Endothelial cell of umbilical vein (primary cell): ENCODE results near the gene GLB1L. TPM values are rescaled to one million over a fixed set of nuclear protein-coding genes. Genes with fewer than 3 reads are reported as not detected.

Experiments used
- BruUV-seq: library from RNA; stranded (reverse); fragments of 400-500 nt; replicated peaks from 2 replicates; lab custom pipeline; 2021; lab: Mats Ljungman, UMichigan
- CTCF ChIA-PET: fragments of 300-600, 350-600 bp; sonication (Branson Sonifier 250); formaldehyde crosslinking; loops from one replicate; lab custom pipeline; 2021; ENCODE audit warnings: antibody characterized with exemption, inconsistent platforms; lab: Charles Lee
- POLR2A ChIA-PET: fragments of 300-600, 350-600 bp; sonication (Branson Sonifier 250); formaldehyde crosslinking; loops from one replicate; lab custom pipeline; 2021; ENCODE audit warnings: antibody characterized with exemption, inconsistent platforms; lab: Charles Lee
- DNase-seq: peaks from one replicate; pipeline ENCODE4 v3.0.0-alpha.2; 2011; ENCODE audit warnings: low read depth, low spot score
- FAIRE-seq: peaks from 2 replicates; lab custom pipeline; 2011; peaks lifted over from hg19 to GRCh38; lab: Jason Lieb, UNC
- H2AFZ ChIP-seq: 2 replicates; pipeline ENCODE4 v1.6.0; 2012; ENCODE audit warnings: low read depth, low read length, control low read depth, inconsistent platforms
- H3K27ac ChIP-seq: 2 replicates; pipeline ENCODE4 v1.5.1; 2011; ENCODE audit warnings: low read depth, mild to moderate bottlenecking, control low read depth, low read length, moderate library complexity; ENCODE audit not compliant: insufficient read depth
- H3K27me3 ChIP-seq, 2 experiments: 2 replicates each; pipeline versions ENCODE4 v1.6.0 to v1.6.1; 2011; ENCODE audit warnings: low read length in 2 of 2, mixed read lengths in 1 of 2; ENCODE audit not compliant: control insufficient read depth in 2 of 2, insufficient read depth in 2 of 2
- H3K36me3 ChIP-seq, 2 experiments: 2 replicates in 1 of 2; 3 replicates in 1 of 2; pipeline ENCODE4 v1.5.1; 2011; ENCODE audit warnings: low read length in 2 of 2, mild to moderate bottlenecking in 1 of 2, moderate library complexity in 1 of 2; ENCODE audit not compliant: control insufficient read depth in 2 of 2, insufficient read depth in 2 of 2; ENCODE audit errors: extremely low read depth in 1 of 2
- H3K4me1 ChIP-seq: 3 replicates; pipeline ENCODE4 v1.5.1; 2011; ENCODE audit warnings: mild to moderate bottlenecking, low read length; ENCODE audit not compliant: control insufficient read depth, insufficient read depth; ENCODE audit errors: extremely low read depth
- H3K4me2 ChIP-seq: 2 replicates; pipeline ENCODE4 v1.6.1; 2011; ENCODE audit warnings: low read length, control low read depth, mixed read lengths; ENCODE audit not compliant: insufficient read depth
- H3K4me3 ChIP-seq, 3 experiments: fragments of 200-600 bp in 1 of 3; sonication (generic), shearing (Covaris generic) in 1 of 3; replicated peaks in 1 of 3; 2 replicates each; pipeline ENCODE4 v1.5.1; 2011 to 2016; ENCODE audit warnings: control low read depth in 3 of 3, low read length in 3 of 3, mild to moderate bottlenecking in 2 of 3, inconsistent platforms in 1 of 3, low read depth in 1 of 3, moderate library complexity in 1 of 3; ENCODE audit not compliant: insufficient read depth in 1 of 3
- H3K79me2 ChIP-seq: 2 replicates; pipeline ENCODE4 v1.6.0; 2012; ENCODE audit warnings: low read length, inconsistent platforms; ENCODE audit not compliant: control insufficient read depth, insufficient read depth
- H3K9ac ChIP-seq: replicated peaks from 2 replicates; pipeline ENCODE3; 2011; ENCODE audit warnings: low read length, control low read depth; ENCODE audit not compliant: insufficient read depth; ENCODE audit errors: extremely low read depth
- H3K9me1 ChIP-seq: replicated peaks from 3 replicates; pipeline ENCODE4 v1.6.0; 2011; ENCODE audit warnings: mild to moderate bottlenecking, low read length; ENCODE audit not compliant: control insufficient read depth, insufficient read depth; ENCODE audit errors: extremely low read depth
- H3K9me3 ChIP-seq: replicated peaks from 2 replicates; pipeline ENCODE4 v1.5.1; 2012; ENCODE audit warnings: low read length, inconsistent platforms; ENCODE audit not compliant: control insufficient read depth, insufficient read depth
- H4K20me1 ChIP-seq: replicated peaks from 2 replicates; pipeline ENCODE3; 2011; ENCODE audit warnings: mild to moderate bottlenecking, low read length; ENCODE audit not compliant: control insufficient read depth, insufficient read depth; ENCODE audit errors: extremely low read depth
- EZH2 ChIP-seq: IDR thresholded peaks from 2 replicates; pipeline ENCODE4 v1.6.1; 2012; ENCODE audit warnings: borderline replicate concordance, low read depth, mild to moderate bottlenecking, moderate library complexity, low read length, inconsistent platforms; ENCODE audit not compliant: severe bottlenecking
- FOS ChIP-seq: IDR thresholded peaks from 2 replicates; pipeline ENCODE4 v1.6.1; 2011; ENCODE audit warnings: mild to moderate bottlenecking, low read length, moderate library complexity, borderline replicate concordance; ENCODE audit not compliant: insufficient read depth
- GATA2 ChIP-seq: IDR thresholded peaks from 2 replicates; pipeline ENCODE4 v1.7.0; 2011; ENCODE audit warnings: low read depth, mild to moderate bottlenecking, moderate library complexity, mixed read lengths, low read length; ENCODE audit not compliant: insufficient read length, insufficient read depth
- JUN ChIP-seq: IDR thresholded peaks from 2 replicates; pipeline ENCODE4 v1.6.1; 2011; ENCODE audit warnings: borderline replicate concordance, low read depth; ENCODE audit not compliant: insufficient read length, insufficient read depth
- MAX ChIP-seq: IDR thresholded peaks from 2 replicates; pipeline ENCODE4 v1.6.1; 2011; ENCODE audit not compliant: insufficient read depth, insufficient read length
- MYC ChIP-seq: IDR thresholded peaks from one replicate; pipeline ENCODE4 v1.6.1; 2011; ENCODE audit warnings: mild to moderate bottlenecking, low read depth, low read length
- POLR2A ChIP-seq: IDR thresholded peaks from 2 replicates; pipeline ENCODE4 v1.6.1; 2012; ENCODE audit warnings: low read depth, mild to moderate bottlenecking, control low read depth, low read length
- POLR2AphosphoS5 ChIP-seq: IDR thresholded peaks from 2 replicates; pipeline ENCODE4 v1.6.1; 2012; ENCODE audit warnings: low read depth, mild to moderate bottlenecking, control low read depth, low read length, moderate library complexity; ENCODE audit not compliant: insufficient read depth
- dilution Hi-C: fragments of 300-500 bp; cut with MboI; formaldehyde crosslinking; loops from one replicate; pipeline ENCODE4 v1.15.0; 2019; ENCODE audit warnings: low sequenced_read_pairs; ENCODE audit not compliant: extremely low pct_ligation_motif_present
- intact Hi-C: fragments of 100-400 bp; cut with micrococcal nuclease; formaldehyde crosslinking; loops from one replicate; pipeline ENCODE4 v1.10.0; 2022
- polyA plus RNA-seq, 4 experiments: library from polyadenylated mRNA; depleted of rRNA in 3 of 4; stranded (reverse) in 3 of 4; unstranded in 1 of 4; fragments of >200 nt; gene quantifications; 2 replicates each; pipeline versions ENCODE4 v1.2.1 to v1.2.3, GENCODE V29; 2011 to 2012; ENCODE audit warnings: missing spikeins in 1 of 4
- total RNA-seq: library from RNA; stranded (reverse); gene quantifications from 2 replicates; pipeline ENCODE4 v1.2.3, GENCODE V29; 2021
- TF ChIP-seq, protein P1 (sequence below), 2 donors: IDR thresholded peaks; 1 replicate in 1 of 2; 2 replicates in 1 of 2; pipeline ENCODE4 v1.5.1; 2011; ENCODE audit warnings: low read length in 2 of 2, mild to moderate bottlenecking in 2 of 2, moderate library complexity in 2 of 2, control low read depth in 1 of 2, inconsistent platforms in 1 of 2, low read depth in 1 of 2; ENCODE audit not compliant: insufficient read depth in 1 of 2; ENCODE audit errors: extremely low read depth in 1 of 2

The GLB1L gene
- total and polyA plus RNA-seq, 2 donors (not counting 3 experiments of a cell fraction or from before 2014, with no cell fraction given): 9.2 to 11.9 TPM

GRCh38 chr2:219221957-219222518 is 23.2 kb downstream of the GLB1L start:
- Histone ChIP-seq H3K79me2 (peaks cover 1% of the 10 kb centered on the region), H3K9ac (no peak overlapping the region), H2AFZ (no peak overlapping the region), H3K27me3 (no peaks in the 10 kb centered on the region), H3K4me1 (peaks cover 14% of the 10 kb centered on the region), H3K27ac (no peak overlapping the region), H3K36me3 (peaks cover 3 to 46% of the 10 kb centered on the region in 2 experiments), H3K4me2 (no peak overlapping the region), H3K9me3 (no peaks in the 10 kb centered on the region), H4K20me1 (no peaks in the 10 kb centered on the region), H3K4me3 (no peak overlapping the region), H3K9me1 (no peaks in the 10 kb centered on the region)
- intact Hi-C loops: no loop called here
- TF ChIP-seq POLR2A: no peak
- no peak for TF ChIP-seq JUN
- no peak for TF ChIP-seq GATA2
- TF ChIP-seq, protein P1, sequence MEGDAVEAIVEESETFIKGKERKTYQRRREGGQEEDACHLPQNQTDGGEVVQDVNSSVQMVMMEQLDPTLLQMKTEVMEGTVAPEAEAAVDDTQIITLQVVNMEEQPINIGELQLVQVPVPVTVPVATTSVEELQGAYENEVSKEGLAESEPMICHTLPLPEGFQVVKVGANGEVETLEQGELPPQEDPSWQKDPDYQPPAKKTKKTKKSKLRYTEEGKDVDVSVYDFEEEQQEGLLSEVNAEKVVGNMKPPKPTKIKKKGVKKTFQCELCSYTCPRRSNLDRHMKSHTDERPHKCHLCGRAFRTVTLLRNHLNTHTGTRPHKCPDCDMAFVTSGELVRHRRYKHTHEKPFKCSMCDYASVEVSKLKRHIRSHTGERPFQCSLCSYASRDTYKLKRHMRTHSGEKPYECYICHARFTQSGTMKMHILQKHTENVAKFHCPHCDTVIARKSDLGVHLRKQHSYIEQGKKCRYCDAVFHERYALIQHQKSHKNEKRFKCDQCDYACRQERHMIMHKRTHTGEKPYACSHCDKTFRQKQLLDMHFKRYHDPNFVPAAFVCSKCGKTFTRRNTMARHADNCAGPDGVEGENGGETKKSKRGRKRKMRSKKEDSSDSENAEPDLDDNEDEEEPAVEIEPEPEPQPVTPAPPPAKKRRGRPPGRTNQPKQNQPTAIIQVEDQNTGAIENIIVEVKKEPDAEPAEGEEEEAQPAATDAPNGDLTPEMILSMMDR (IDR thresholded peaks at IDR 0.05; ENCODE audit: extremely low read depth in 1 of 2, insufficient read depth in 1 of 2, low read depth in 1 of 2, low read length in 2 of 2): no peak
- TF ChIP-seq FOS: no peak
- TF ChIP-seq MAX: no peak
- no peak for TF ChIP-seq POLR2AphosphoS5
- TF ChIP-seq EZH2: no peak
- TF ChIP-seq MYC: no peak
- no peak for FAIRE-seq
- no peak for DNase-seq
- CTCF ChIA-PET: no interaction called here
- BruUV-seq: no TSS peak
- POLR2A ChIA-PET: no interaction called here
- dilution Hi-C loops: no loop called here
